ENCODE measurements around the gene ASCC2. TPM values are rescaled to one million over a fixed set of nuclear protein-coding genes. Genes with fewer than 3 reads are reported as not detected.
"Not testable (repeated sequence)": the region's sequence is repeated elsewhere in the genome, so short reads cannot be mapped to it uniquely, and the experiment has no call there.

ASCC2 gene
- total RNA-seq, 2 experiments from 2014 or later, result 55.3 to 58.5 TPM

GRCh38 chr22:29867260-29867659 lies 29.2 kb upstream of the ASCC2 start:
- Mint-ChIP-seq H3K27me3 (no peaks in the 10 kb centered on the region), H3K4me1 (ENCODE audit: low read depth) (peaks cover 6% of the 10 kb centered on the region), H3K9me3 (no peaks in the 10 kb centered on the region), H3K36me3 (ENCODE audit: low read depth) (no peaks in the 10 kb centered on the region), H3K27ac (no peak overlapping the region), H3K4me3 (no peak overlapping the region)
- POLR2A ChIA-PET, result no interaction called here
- no peak for DNase-seq
- CTCF ChIA-PET, result no interaction called here
- intact Hi-C loops (cut with micrococcal nuclease), result no loop called here
- TF ChIP-seq CTCF (IDR thresholded peaks at IDR 0.05), result no peak
- no peak for ATAC-seq

- H3K4me1 Mint-ChIP-seq (ENCODE audit: low read depth); intact Hi-C loops (cut with micrococcal nuclease); H3K36me3 Mint-ChIP-seq (ENCODE audit: low read depth); H3K4me3 Mint-ChIP-seq; CTCF ChIA-PET; POLR2A ChIA-PET; H3K27ac Mint-ChIP-seq; H3K27me3 Mint-ChIP-seq; ATAC-seq; H3K9me3 Mint-ChIP-seq: not testable (repeated sequence)
- peak; percentile 17 for DNase-seq
These were observed 27.5 kb upstream of the ASCC2 start for GRCh38 chr22:29865572-29865971.

- intact Hi-C loops (cut with micrococcal nuclease), result no loop called here
- no peak overlapping the region for H3K4me3 Mint-ChIP-seq
- H3K4me1 Mint-ChIP-seq (ENCODE audit: low read depth), result no peaks in the 10 kb centered on the region
- no peaks in the 10 kb centered on the region for H3K27me3 Mint-ChIP-seq
- TF ChIP-seq CTCF (IDR thresholded peaks at IDR 0.05), result no peak
- ChIA-PET CTCF (interaction anchor here (1.0 to 1.2 kb wide), 2 partner anchors 194 to 227 kb away, joined by 3 to 4 read pairs; no protein-coding TSS in a partner anchor), POLR2A (no interaction called here)
- DNase-seq (no peak), ATAC-seq (no peak)
- H3K9me3 Mint-ChIP-seq, result no peaks in the 10 kb centered on the region
- H3K36me3 Mint-ChIP-seq (ENCODE audit: low read depth), result no peaks in the 10 kb centered on the region
- H3K27ac Mint-ChIP-seq, result no peak overlapping the region
These were observed 23.7 kb upstream of the ASCC2 start for GRCh38 chr22:29861672-29862297.

- H3K27ac Mint-ChIP-seq, result no peak overlapping the region
- ATAC-seq, result no peak
- H3K4me3 Mint-ChIP-seq, result no peak overlapping the region
- no peak for TF ChIP-seq CTCF (IDR thresholded peaks at IDR 0.05)
- no peaks in the 10 kb centered on the region for H3K36me3 Mint-ChIP-seq (ENCODE audit: low read depth)
- ChIA-PET CTCF (no interaction called here), POLR2A (interaction anchor here (0.6 kb wide), 1 partner anchor 519 kb away, joined by 3 read pairs; no protein-coding TSS in a partner anchor)
- H3K9me3 Mint-ChIP-seq, result no peaks in the 10 kb centered on the region
- no peaks in the 10 kb centered on the region for H3K4me1 Mint-ChIP-seq (ENCODE audit: low read depth)
- no peak for DNase-seq
- intact Hi-C loops (cut with micrococcal nuclease), result no loop called here
- H3K27me3 Mint-ChIP-seq, result no peaks in the 10 kb centered on the region
These were observed 22.1 kb upstream of the ASCC2 start for GRCh38 chr22:29860006-29860766.

GRCh38 chr22:29859030-29859429 lies 21.0 kb upstream of the ASCC2 start:
- POLR2A ChIA-PET; H3K9me3 Mint-ChIP-seq; DNase-seq; ATAC-seq; CTCF ChIA-PET; H3K4me3 Mint-ChIP-seq; H3K27me3 Mint-ChIP-seq; H3K36me3 Mint-ChIP-seq (ENCODE audit: low read depth); H3K4me1 Mint-ChIP-seq (ENCODE audit: low read depth); H3K27ac Mint-ChIP-seq; intact Hi-C loops (cut with micrococcal nuclease): not testable (repeated sequence)

GRCh38 chr22:29856496-29856895 lies 18.4 kb upstream of the ASCC2 start:
- ATAC-seq (no peak), DNase-seq (no peak)
- Mint-ChIP-seq H3K27ac (no peak overlapping the region), H3K9me3 (no peaks in the 10 kb centered on the region), H3K27me3 (peaks cover 2% of the 10 kb centered on the region), H3K36me3 (ENCODE audit: low read depth) (no peaks in the 10 kb centered on the region), H3K4me1 (ENCODE audit: low read depth) (no peaks in the 10 kb centered on the region), H3K4me3 (no peak overlapping the region)
- TF ChIP-seq CTCF (IDR thresholded peaks at IDR 0.05), result no peak
- ChIA-PET CTCF (no interaction called here), POLR2A (interaction anchor here (1.4 kb wide), 1 partner anchor 12 kb away, joined by 3 read pairs; no protein-coding TSS in a partner anchor)
- intact Hi-C loops (cut with micrococcal nuclease), result no loop called here

All from activated CD8-positive, alpha-beta T cell treated with anti-CD3 and anti-CD28 coated beads for 36 hours (primary cell).